Activated T-cell treated with anti-CD3 and anti-CD28 coated beads, Interleukin-2, amount 50 U/mL, for 24 hours (primary cell): ENCODE data around the gene ZNF189.

Experiments
- DNase-seq: peaks from one replicate; pipeline ENCODE4 v3.0.0-alpha.2; 2020
- H3K27ac Mint-ChIP-seq: 2 replicates; pipeline ENCODE4 v1.8.0; 2020; ENCODE audit warnings: mild to moderate bottlenecking, mixed read lengths
- H3K27me3 Mint-ChIP-seq: 2 replicates; pipeline ENCODE4 v1.8.0; 2020; ENCODE audit warnings: mixed read lengths
- H3K36me3 Mint-ChIP-seq: 2 replicates; pipeline ENCODE4 v1.8.0; 2020; ENCODE audit warnings: low read depth, mixed read lengths
- H3K4me1 Mint-ChIP-seq: 2 replicates; pipeline ENCODE4 v1.8.0; 2020; ENCODE audit warnings: low read depth, mixed read lengths
- H3K4me3 Mint-ChIP-seq: 2 replicates; pipeline ENCODE4 v1.8.0; 2020; ENCODE audit warnings: mild to moderate bottlenecking, moderate library complexity, mixed read lengths
- H3K9me3 Mint-ChIP-seq: 2 replicates; pipeline ENCODE4 v1.8.0; 2020; ENCODE audit warnings: mixed read lengths

The ZNF189 gene

DNA sequence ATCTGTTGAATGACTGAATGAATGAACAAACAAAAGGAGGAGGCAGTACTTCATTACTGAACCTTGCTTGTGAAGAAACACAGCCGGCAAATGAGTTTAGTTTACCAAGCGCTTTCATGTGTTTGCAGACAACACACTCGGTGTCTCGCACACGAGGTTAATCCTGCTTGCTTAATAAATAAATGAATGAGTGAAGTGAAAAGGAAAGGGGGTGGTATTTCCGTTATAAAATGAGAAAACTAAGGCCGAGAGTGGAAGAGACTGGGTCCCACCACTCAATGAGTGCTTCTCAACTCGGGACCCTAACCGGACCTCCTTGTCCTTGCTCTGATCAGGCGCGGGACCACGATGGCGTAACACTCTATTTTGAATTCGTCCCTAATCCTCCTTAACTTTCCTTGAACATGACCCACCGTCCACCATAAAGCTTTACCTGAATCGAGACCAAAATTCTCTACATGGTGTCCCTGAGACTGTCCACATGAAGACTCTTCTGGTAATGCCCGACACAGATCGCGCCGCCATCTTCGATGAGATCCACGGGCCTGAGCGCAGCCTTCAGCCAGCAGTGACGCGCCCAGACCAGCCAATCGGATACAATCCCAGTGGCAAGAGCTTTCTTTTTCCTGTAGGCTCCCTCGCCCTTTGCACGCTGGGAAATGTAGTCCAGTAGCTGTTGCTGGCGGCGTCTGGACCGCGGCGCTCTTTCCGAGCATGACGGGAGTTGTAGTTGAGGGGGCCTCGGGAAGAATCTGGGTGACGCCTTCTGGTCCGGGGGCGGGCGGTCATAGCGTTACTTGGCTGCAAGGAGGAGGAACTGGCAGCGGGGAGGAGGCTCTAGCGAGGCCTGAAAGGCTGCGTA lies at the start of gene ZNF189, which contains the start of gene MRPL50:
ZNF189 (plus strand) TSS at position 784 of the 862 bp plus-strand sequence. CDS start 306 bp downstream, outside the sequence.
MRPL50 (minus strand) TSS at position 551 of the 862 bp plus-strand sequence; CDS start at position 525, 26 bp downstream.
- Mint-ChIP-seq H3K27ac (peak within 1 kb of the TSS; percentile 100), H3K4me1 (peaks cover 78% of the 10 kb centered on the region), H3K9me3 (peaks cover 30% of the 10 kb centered on the region), H3K36me3 (peaks cover 96% of the 10 kb centered on the region), H3K27me3 (no peaks in the 10 kb centered on the region), H3K4me3 (peak within 1 kb of the TSS; percentile 100)
- peak; percentile 95 for DNase-seq

- peaks cover 9% of the 10 kb centered on the region for H3K27me3 Mint-ChIP-seq
- no peak overlapping the region for H3K4me3 Mint-ChIP-seq
- H3K27ac Mint-ChIP-seq: no peak overlapping the region
- H3K36me3 Mint-ChIP-seq: no peaks in the 10 kb centered on the region
- no peak for DNase-seq
- H3K9me3 Mint-ChIP-seq: no peaks in the 10 kb centered on the region
- H3K4me1 Mint-ChIP-seq: no peaks in the 10 kb centered on the region
Observed at GRCh38 chr9:101350285-101350684, 48.4 kb upstream of the ZNF189 start.

- H3K36me3 Mint-ChIP-seq: no peaks in the 10 kb centered on the region
- H3K9me3 Mint-ChIP-seq: no peaks in the 10 kb centered on the region
- H3K4me3 Mint-ChIP-seq: no peak overlapping the region
- H3K4me1 Mint-ChIP-seq: no peaks in the 10 kb centered on the region
- no peak overlapping the region for H3K27ac Mint-ChIP-seq
- DNase-seq: no peak
- peaks cover 18% of the 10 kb centered on the region for H3K27me3 Mint-ChIP-seq
Observed at GRCh38 chr9:101352892-101353463, 45.7 kb upstream of the ZNF189 start.

DNA sequence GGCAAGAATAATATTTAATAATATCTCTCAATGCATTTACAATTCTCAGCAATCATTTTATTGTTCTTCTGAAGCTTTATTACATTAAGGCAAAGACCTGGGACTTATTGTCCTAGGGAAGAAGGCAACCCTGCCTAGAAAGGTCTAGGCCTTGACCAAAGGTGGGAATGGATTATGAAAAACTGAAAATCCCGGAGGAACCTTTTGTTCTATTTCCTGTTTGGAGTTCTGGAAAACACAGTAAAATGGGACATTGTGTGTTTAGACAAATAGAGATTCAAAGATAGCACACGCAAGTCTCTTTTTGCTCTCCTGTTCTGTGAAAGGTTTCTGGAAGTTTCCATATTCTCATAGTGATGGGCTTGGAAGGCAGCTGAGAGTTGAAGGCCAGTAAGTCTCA lies 45.0 kb upstream of the ZNF189 start:
- no peak for DNase-seq
- H3K36me3 Mint-ChIP-seq: no peaks in the 10 kb centered on the region
- no peak overlapping the region for H3K4me3 Mint-ChIP-seq
- no peaks in the 10 kb centered on the region for H3K9me3 Mint-ChIP-seq
- H3K27ac Mint-ChIP-seq: no peak overlapping the region
- no peaks in the 10 kb centered on the region for H3K4me1 Mint-ChIP-seq
- peaks cover 23% of the 10 kb centered on the region for H3K27me3 Mint-ChIP-seq

DNA sequence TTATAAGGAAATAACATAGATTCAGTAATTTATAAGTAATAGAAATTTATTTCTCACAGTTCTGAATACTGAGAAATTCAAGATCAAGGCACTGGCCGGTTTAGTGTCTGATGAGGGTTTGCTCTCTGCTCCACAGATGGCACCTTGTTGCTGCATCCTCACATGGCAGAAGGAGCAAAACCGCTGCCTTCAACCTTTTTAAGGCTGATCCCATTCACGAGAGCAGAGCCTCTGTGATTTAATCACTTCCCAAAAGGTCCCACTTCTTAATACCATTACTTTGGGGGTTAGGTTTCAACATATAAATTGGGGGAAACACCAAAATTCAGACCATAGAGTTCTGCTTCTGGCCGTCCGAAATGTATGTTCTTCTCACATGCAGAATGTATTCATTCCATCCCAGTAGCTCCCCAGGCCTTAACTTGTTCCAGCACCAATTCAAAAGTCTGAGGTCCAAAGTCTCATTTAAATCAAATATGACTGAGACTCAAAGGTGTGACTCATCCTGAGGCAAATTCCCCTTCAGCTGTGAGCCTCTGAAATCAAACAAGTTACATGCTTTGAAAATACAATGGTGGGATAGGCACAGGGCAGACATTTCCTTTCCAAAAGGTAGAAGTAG lies 44.4 kb upstream of the ZNF189 start:
- no peaks in the 10 kb centered on the region for H3K9me3 Mint-ChIP-seq
- peaks cover 23% of the 10 kb centered on the region for H3K27me3 Mint-ChIP-seq
- DNase-seq: no peak
- no peaks in the 10 kb centered on the region for H3K36me3 Mint-ChIP-seq
- no peaks in the 10 kb centered on the region for H3K4me1 Mint-ChIP-seq
- no peak overlapping the region for H3K27ac Mint-ChIP-seq
- H3K4me3 Mint-ChIP-seq: no peak overlapping the region

DNA sequence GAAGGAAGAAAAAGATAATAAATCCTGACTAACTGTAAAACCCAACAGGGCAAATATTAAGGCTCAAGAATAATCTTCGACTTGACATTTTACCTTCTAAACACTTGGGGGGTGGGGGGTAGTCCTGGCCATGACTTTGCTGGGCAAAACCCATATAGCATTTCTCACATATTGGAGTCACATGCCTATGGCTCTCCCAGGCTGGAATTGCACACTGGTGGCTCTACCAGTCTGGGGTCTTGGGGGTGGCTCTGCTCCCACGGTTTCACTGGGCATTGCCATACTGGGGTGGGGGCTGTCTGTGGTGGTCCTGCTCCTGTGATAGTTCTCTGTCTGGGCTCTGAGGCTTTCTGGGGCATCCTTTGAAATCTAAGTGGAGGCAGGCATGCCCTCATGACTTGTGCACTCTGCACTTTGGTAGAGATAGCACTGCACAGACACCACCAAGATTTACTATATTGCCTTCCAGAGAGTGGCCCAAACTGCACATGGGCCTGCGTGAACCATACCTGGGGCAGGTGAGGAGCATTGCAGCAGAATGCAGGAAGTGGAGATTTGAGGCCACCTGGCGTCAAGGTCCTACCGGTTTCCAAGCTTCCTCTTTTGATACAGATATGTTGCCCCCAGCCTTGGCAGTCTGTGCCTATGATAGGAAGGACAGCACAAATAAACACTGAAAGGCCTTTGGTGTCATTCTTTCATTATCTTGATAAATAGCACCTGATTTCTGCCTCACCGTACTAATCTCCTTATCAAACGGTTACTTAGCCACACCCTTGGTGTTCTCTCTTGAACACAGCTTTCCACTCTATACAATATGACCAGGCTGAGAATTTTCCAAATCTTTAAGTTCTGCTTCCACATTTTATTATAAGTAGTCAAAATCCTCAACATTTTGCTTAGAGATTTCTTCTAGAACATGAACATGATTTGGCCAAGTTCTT lies 43.6 kb upstream of the ZNF189 start:
- Mint-ChIP-seq H3K4me3 (no peak overlapping the region), H3K4me1 (no peaks in the 10 kb centered on the region), H3K36me3 (no peaks in the 10 kb centered on the region), H3K9me3 (no peaks in the 10 kb centered on the region), H3K27ac (no peak overlapping the region), H3K27me3 (peaks cover 23% of the 10 kb centered on the region)
- DNase-seq: no peak

DNA sequence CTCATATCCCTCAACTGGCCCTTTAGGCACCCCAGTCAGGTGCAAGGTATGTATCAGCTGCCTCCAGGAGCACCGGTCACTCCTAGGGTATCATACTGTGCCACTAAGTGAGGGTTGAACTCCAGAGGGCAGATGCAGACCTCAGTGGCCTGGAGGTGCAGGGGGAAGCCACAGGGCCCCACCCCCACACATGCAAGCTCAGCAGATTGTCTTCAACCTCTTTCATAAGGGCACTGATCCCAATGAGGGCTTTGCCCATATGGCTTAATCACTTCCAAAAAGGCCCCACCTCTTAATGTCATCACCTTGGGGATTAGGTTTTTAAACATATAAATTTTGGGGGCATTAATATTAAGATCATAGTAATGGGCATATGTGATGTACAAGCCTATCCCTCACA lies 42.0 kb upstream of the ZNF189 start:
- DNase-seq: no peak
- Mint-ChIP-seq H3K4me1 (no peaks in the 10 kb centered on the region), H3K27ac (no peak overlapping the region), H3K9me3 (no peaks in the 10 kb centered on the region), H3K36me3 (no peaks in the 10 kb centered on the region), H3K27me3 (peaks cover 23% of the 10 kb centered on the region), H3K4me3 (no peak overlapping the region)

DNA sequence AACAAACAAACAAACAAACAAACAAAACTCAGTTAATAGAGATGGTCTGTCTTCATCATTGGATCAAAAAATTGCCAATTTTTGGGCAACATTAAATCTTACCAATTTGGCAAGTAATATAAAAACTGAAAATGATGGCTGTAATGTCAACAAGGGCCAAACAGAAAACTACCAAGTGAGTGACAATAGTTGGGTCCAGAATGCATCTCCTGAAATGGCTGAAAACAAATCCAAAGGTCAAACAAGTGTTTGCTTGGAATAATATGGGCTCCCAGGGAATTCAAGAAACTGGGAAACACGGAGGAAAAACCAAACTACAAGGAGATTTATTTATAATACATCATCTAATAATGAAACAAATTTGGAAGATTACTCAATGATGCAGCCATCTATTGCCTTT lies 39.0 kb upstream of the ZNF189 start:
- H3K27ac Mint-ChIP-seq: no peak overlapping the region
- H3K4me1 Mint-ChIP-seq: no peaks in the 10 kb centered on the region
- no peak for DNase-seq
- no peak overlapping the region for H3K4me3 Mint-ChIP-seq
- no peaks in the 10 kb centered on the region for H3K9me3 Mint-ChIP-seq
- H3K27me3 Mint-ChIP-seq: peaks cover 17% of the 10 kb centered on the region
- no peaks in the 10 kb centered on the region for H3K36me3 Mint-ChIP-seq

GRCh38 chr9:101360647-101361046 lies 38.0 kb upstream of the ZNF189 start:
- H3K4me1 Mint-ChIP-seq: no peaks in the 10 kb centered on the region
- no peak overlapping the region for H3K27ac Mint-ChIP-seq
- no peak overlapping the region for H3K4me3 Mint-ChIP-seq
- DNase-seq: no peak
- peaks cover 13% of the 10 kb centered on the region for H3K27me3 Mint-ChIP-seq
- H3K36me3 Mint-ChIP-seq: no peaks in the 10 kb centered on the region
- H3K9me3 Mint-ChIP-seq: no peaks in the 10 kb centered on the region

DNA sequence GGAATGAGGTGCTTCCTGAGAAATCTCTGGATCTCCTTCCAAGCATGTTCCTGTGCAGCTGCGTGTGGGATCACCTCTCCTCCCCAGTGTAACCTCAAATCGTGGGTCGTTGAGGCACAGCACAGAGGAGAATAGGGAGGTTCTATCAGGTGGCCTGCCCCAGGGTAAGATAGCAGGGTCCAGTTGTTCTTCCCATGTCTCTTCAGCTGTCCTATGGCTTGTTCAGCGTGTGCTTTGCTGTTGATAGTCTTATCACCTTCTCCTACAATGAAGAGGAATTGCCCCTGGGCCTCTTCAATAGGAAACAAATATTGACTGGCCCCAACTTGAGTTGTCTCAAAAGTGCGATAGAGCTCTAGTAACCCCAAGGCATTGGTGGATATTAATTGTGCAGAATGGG lies 36.2 kb upstream of the ZNF189 start:
- Mint-ChIP-seq H3K4me1 (no peaks in the 10 kb centered on the region), H3K4me3 (no peak overlapping the region), H3K27me3 (peaks cover 12% of the 10 kb centered on the region), H3K36me3 (no peaks in the 10 kb centered on the region), H3K9me3 (no peaks in the 10 kb centered on the region), H3K27ac (no peak overlapping the region)
- DNase-seq: no peak

DNA sequence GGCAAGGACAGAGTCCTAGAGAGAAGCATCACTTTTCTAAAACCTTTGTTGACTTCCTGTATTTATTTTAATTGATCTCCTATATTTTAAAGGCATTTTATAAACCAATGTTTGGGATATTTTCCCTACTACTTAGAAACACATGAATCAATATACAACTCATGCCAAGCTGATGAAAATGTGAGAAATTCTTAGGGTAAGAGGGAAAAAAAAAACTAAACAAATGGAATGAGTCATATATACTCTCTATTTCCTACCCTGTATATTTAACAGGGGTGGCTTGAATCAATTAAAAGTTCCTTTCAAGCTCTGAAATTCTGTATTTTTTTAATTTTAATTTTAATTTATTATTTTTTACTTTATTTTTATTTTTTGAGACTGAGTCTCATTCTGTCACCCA lies 33.5 kb upstream of the ZNF189 start:
- Mint-ChIP-seq H3K4me1 (no peaks in the 10 kb centered on the region), H3K36me3 (no peaks in the 10 kb centered on the region), H3K9me3 (no peaks in the 10 kb centered on the region), H3K27me3 (peaks cover 5% of the 10 kb centered on the region), H3K27ac (no peak overlapping the region), H3K4me3 (no peak overlapping the region)
- DNase-seq: no peak

- Mint-ChIP-seq H3K4me3 (no peak overlapping the region), H3K36me3 (no peaks in the 10 kb centered on the region), H3K4me1 (no peaks in the 10 kb centered on the region), H3K27me3 (peaks cover 5% of the 10 kb centered on the region), H3K9me3 (no peaks in the 10 kb centered on the region), H3K27ac (no peak overlapping the region)
- no peak for DNase-seq
Observed at GRCh38 chr9:101366038-101366756, 32.5 kb upstream of the ZNF189 start.

DNA sequence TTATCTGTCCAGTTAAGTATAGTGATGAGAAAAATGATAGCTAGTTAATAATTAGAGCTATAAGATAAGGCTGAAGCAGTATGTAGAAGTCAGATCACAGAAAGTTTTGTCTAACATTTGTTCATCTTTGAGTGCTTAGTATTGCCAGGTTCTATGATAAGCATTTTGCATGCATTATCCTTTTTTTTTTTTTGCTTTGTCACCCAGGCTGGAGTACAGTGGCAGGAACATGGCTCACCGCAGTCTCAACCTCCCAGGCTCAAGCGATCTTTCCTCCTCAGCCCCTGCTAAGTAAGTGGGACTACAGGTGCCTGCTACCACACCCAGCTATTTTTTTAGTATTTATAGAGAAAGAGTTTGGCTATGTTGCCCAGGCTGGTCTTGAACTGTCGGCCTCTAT lies 31.3 kb upstream of the ZNF189 start:
- H3K4me1 Mint-ChIP-seq: no peaks in the 10 kb centered on the region
- H3K36me3 Mint-ChIP-seq: no peaks in the 10 kb centered on the region
- H3K27ac Mint-ChIP-seq: no peak overlapping the region
- H3K27me3 Mint-ChIP-seq: peaks cover 5% of the 10 kb centered on the region
- H3K9me3 Mint-ChIP-seq: no peaks in the 10 kb centered on the region
- DNase-seq: no peak
- no peak overlapping the region for H3K4me3 Mint-ChIP-seq

GRCh38 chr9:101369286-101369685 lies 29.4 kb upstream of the ZNF189 start:
- H3K27me3 Mint-ChIP-seq: peaks cover 4% of the 10 kb centered on the region
- no peak overlapping the region for H3K4me3 Mint-ChIP-seq

More at GRCh38 chr9:101369286-101369685, 29.4 kb upstream of the ZNF189 start:
- Mint-ChIP-seq H3K36me3 (no peaks in the 10 kb centered on the region), H3K9me3 (no peaks in the 10 kb centered on the region), H3K27ac (no peak overlapping the region), H3K4me1 (no peaks in the 10 kb centered on the region)
- DNase-seq: no peak
